Endometrial microvascular endothelial cells (primary cell): Measurements from ENCODE around the gene KLHL12. TPM values are rescaled to one million over a fixed set of nuclear protein-coding genes. Genes with fewer than 3 reads are reported as not detected.

Experiments
- in situ Hi-C: cut with HindIII; loops from 2 replicates; pipeline ENCODE4 v1.10.0; 2017; ENCODE audit warnings: low sequenced_read_pairs, low pct_unique_long_range_greater_than_20kb; ENCODE audit errors: inconsistent ontology term
- total RNA-seq: library from RNA; depleted of rRNA; stranded (reverse); fragments of >200 nt; gene quantifications from one replicate; pipeline ENCODE4 v1.2.3, GENCODE V29; 2015; ENCODE audit errors: inconsistent ontology term

The KLHL12 gene
- total RNA-seq, 1 donor from 2014 or later = 22.1 TPM

GRCh38 chr1:202901555-202901954 lies 25.5 kb downstream of the KLHL12 start:
- in situ Hi-C loops = no loop called here

DNA sequence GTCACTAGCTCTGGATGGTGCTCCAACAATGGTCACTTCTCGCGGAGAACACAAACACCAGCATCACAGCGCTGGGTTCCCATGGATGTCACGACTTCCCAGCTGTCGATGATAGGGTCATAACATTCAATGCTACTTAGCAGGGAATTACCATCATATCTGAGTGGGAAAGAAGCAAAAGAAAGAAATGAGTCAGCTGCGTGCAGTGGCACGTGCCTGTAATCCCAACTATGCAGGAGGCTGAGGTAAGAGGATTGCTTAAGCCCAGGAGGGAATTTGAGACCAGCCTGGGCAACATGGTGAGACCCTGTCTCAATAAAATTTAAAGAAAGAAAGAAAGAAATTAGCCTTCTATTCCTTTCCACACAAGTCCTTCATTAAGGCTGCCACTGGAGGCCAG lies 34.5 kb downstream of the KLHL12 start:
- in situ Hi-C loops = no loop called here

GRCh38 chr1:202890392-202890791 lies 36.6 kb downstream of the KLHL12 start:
- in situ Hi-C loops = no loop called here

- in situ Hi-C loops = no loop called here
Measured at GRCh38 chr1:202888531-202889360, 38.3 kb downstream of the KLHL12 start, which contains the start of gene RABIF. Gene RABIF (minus strand): TSS chr1:202889149. CDS start chr1:202889098, 51 bp downstream.

DNA sequence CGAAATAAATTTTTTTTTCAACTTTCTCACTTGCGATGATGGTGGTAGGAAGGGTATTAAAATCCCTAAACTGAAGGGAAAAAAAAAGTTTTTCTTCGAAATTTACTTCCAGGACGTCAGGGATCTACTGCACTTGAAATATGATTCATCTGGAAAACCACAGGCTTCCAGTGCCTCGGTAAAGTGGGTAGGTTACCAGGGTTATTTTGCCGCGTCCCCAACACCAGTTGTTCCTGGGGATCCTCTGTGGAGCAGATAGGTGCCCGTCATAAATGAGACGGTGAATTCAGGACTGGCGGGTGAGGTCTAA lies 38.9 kb downstream of the KLHL12 start:
- in situ Hi-C loops = no loop called here

DNA sequence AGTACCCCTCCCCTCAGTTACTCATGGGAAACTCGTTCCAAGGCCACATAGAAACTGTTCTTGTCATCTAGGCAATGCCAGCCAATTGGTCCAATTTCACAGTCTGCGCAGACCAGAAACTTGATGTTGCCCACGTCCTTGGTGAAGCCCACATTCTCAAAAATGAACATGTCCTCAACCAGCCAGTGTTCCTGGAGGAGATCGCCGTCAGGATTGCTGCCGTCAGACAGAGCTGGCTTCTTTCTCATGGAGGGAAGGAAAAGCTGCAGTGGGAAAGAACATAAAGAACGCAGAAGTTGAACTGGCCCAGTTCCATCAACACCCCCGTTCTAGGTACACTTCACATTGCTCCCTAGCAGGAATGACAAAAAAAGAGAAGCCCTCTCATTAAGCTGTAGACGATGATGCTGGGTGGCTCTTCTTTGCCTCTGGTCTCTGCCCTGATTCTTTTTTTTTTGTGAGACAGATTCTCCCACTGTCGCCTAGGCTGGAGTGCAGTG lies 46.0 kb downstream of the KLHL12 start:
- in situ Hi-C loops = no loop called here

DNA sequence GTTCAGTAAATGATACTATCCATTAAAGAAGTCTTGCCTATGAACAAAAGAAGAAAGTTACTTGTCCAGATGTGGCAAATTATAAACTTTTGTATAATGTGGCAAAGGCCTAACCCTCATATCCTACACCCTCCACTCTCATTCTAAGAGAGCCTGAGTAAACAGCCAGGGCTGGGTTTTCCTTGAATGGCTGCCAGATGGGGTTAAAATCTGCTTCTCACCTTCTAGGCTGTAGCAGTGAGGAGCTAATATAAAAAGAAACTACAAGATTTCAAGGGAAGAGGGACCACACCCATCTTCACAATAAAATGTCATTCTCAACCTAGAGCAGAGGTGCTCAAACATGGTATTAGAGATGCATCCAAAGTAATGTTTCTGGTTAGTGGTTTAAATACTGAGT lies 47.0 kb downstream of the KLHL12 start:
- in situ Hi-C loops = no loop called here

GRCh38 chr1:202879128-202879527 lies 47.9 kb downstream of the KLHL12 start:
- in situ Hi-C loops = no loop called here

- in situ Hi-C loops = no loop called here
Measured at GRCh38 chr1:202873026-202873425, 54.0 kb downstream of the KLHL12 start.

DNA sequence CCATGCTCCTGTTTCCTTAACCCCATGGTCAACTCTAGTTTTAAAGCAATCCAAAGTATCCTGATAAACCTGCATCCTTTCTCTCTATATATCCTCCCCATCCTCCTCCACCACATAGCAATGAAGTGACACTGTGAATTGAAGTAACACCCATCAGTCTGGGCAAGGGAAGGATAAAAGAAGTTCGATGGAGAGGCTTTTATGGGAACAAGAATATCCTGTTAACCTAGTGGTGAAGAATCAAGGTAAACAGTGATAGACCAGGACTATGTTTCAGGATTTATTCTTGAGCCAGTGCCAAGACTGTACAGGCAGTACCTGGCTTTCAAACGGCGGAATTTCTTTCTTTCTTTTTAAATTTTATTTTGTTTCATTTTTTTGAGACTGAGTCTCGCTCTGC lies 55.7 kb downstream of the KLHL12 start:
- in situ Hi-C loops = no loop called here

DNA sequence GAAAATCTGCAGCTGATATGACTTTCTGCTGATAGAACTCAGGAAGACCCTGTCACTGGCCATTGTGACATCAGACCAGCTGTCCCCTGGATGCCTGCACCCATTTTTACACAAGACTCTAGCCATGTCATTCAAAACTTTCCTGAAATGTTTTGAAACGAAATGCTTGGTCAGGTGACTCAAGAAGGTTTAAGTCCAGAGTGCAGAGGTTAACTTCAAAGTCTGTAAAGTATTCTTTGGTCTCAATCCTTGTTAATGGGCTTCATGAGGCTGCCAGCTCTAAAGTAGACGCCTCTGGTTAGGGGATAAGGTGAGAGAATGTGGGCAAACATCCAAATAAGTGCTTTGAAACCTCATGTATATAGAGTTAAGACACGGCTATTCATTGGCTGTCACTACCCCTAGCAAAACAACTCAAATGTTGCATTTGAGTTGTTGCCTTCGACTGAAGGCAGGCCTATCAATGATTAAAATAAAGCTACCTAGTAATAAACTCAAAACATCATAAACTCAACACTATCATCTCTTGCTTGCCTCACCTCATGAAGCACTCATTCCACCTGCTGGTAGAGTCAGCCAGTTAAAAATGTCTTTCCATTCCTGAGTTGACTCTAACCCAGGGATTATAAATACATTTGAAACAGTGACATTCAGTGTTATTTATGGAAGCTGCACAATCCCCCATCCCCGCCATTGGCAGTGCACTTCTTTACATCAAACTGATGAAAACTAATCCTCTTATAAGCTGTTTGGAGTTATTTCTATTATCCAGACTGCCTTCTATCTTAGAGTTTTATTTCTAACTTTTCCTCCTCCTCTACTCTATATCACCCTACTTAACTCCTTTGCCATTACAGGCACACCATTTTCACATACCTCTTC lies 64.1 kb downstream of the KLHL12 start:
- in situ Hi-C loops = no loop called here

- in situ Hi-C loops = no loop called here
Measured at GRCh38 chr1:202861420-202862132, 65.5 kb downstream of the KLHL12 start.

DNA sequence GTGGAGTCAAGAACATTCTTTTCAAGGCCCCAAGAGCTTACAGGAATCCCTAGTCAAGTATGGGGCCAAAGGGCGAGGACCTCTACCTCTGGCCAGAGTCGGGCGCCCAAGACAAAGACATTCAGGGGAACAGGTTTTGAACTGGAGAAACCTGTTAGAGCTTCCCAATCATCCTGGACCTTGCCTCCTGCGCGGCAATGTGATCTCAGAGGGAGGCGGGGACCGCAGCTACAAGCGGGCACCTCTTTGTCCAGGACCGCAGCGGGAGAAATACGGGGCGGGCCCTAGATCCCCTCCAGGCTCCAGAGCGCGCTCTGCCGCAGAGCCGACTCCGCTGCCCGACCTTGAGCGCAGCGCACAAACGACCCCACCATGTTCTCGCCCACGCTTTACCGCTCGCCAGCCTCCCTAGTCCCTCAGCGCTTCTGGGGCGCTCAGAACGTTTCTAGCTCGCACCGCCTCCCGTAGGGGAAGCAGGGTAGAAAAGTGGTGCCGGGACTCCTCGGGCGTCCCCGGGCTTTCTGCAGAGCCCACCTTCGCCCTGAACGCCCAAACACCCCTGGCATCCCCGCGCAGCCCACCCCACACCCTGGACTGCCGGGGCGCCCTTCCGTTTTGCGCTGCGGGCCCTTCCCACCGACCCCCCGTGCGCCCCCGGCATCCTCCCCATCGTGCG lies 66.2 kb downstream of the KLHL12 start:
- in situ Hi-C loops = no loop called here

GRCh38 chr1:202858789-202859414 lies 68.1 kb downstream of the KLHL12 start:
- in situ Hi-C loops = no loop called here

GRCh38 chr1:202858331-202858730 lies 68.7 kb downstream of the KLHL12 start:
- in situ Hi-C loops = no loop called here

- in situ Hi-C loops = no loop called here
Measured at GRCh38 chr1:202857136-202857610, 69.9 kb downstream of the KLHL12 start.

DNA sequence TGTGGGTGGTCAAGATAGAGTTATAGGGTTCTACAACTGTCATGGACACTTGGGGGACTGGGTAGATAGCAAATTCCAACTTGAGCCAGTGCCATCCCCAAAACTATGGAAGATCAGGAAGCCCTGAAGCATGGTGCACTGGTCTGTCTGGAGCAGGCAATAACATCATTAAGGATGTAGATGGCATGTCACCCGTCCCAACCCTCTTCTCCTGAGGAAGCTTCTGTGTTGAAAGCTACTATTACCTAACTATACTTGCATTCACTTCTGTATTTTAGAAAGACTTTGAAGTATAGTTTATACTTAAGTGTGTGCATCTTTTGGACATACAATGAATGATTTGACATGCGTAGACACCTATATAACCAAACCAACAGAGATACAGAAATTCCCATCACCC lies 71.0 kb downstream of the KLHL12 start:
- in situ Hi-C loops = no loop called here

DNA sequence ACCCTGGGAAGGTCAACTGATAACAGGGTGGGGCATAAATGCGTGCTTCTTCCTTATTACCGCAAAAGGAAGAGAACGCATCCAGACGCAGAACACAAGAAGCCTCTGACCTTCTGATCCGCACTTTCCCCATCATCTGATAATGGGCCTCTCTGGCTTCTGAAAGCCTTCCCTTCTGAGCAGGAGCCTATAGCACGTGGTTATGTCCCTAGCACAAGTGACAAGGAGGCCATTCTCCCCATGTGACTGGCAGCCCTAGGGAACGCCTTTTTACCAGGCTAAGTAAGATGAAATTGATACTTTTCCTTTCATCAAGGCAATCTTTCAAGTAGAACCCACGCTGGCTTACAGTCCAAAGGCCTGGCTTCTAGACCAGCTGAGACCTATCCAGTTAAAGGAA lies 72.2 kb downstream of the KLHL12 start:
- in situ Hi-C loops = no loop called here
